EH (cell line): ENCODE data around the gene CABYR.

ENCODE experiments used
- DNase-seq: peaks from one replicate; pipeline ENCODE4 v3.0.0-alpha.2; 2015; ENCODE audit warnings: low read depth

The CABYR gene, protein sequence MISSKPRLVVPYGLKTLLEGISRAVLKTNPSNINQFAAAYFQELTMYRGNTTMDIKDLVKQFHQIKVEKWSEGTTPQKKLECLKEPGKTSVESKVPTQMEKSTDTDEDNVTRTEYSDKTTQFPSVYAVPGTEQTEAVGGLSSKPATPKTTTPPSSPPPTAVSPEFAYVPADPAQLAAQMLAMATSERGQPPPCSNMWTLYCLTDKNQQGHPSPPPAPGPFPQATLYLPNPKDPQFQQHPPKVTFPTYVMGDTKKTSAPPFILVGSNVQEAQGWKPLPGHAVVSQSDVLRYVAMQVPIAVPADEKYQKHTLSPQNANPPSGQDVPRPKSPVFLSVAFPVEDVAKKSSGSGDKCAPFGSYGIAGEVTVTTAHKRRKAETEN

DNA sequence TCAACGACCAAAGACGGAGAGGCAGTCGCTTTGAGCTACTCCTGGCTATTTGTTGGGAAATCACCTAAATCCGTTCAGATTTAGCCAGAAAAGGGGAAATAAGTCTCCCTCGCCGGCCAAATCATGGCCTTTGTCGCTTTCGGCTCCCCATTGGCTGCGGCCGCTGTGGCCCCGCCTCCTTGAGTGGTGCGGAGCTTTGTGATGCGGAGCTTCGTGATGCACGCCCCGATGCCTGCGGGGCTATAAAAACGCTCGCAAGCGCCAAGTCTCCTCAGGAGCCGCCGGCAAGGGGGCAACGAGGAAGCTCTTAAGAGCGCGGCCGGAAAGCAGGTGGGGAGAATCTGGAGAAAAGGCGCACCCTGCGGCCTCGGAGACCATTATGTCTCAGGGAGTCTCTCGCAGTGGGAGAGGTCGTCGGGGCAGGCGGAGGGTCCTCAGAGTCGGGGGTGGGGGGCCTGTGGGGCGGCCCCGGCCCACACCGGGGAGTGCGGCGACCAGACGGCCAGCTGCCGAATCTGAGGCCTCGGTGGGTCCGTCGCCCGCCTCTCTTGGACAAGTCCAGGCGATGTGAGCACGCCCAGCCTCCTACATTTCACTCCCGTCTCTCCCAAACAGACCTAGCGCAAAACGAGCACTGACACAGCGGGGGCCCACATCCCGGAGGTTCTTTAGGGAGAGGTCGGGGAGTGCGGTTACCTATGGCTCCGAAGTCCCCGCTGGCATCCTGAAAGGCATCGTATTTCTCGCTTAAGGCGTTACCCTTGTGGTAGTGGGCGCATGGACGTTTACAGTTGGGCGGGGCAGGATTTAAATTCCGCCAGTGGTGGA is at the start of gene CABYR:
TSS of gene CABYR (plus strand) at position 274 of the 828 bp plus-strand sequence. CDS start 4,053 bp downstream, outside the sequence.
- peak; percentile 93 for DNase-seq

DNA sequence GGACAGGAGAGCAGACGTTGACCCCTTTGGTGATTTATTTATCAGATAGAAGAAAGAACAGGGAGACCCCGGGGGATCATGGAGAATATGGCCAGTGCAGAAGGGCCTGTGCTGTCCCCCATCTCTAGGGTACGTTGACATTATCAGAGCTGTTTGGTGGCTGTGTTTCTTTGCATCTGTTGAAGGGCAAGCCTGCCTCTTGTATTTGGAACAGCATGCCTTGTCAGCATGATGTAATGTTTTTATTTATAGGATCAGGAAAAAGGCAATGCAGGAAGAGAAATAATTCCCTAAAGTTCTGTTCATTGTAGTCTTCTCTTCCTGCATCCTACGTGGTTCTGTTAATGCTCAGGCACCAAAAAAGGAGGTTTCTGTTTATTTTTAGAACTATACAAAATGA is 49.8 kb upstream of the CABYR start:
- DNase-seq: peak; percentile 19

DNA sequence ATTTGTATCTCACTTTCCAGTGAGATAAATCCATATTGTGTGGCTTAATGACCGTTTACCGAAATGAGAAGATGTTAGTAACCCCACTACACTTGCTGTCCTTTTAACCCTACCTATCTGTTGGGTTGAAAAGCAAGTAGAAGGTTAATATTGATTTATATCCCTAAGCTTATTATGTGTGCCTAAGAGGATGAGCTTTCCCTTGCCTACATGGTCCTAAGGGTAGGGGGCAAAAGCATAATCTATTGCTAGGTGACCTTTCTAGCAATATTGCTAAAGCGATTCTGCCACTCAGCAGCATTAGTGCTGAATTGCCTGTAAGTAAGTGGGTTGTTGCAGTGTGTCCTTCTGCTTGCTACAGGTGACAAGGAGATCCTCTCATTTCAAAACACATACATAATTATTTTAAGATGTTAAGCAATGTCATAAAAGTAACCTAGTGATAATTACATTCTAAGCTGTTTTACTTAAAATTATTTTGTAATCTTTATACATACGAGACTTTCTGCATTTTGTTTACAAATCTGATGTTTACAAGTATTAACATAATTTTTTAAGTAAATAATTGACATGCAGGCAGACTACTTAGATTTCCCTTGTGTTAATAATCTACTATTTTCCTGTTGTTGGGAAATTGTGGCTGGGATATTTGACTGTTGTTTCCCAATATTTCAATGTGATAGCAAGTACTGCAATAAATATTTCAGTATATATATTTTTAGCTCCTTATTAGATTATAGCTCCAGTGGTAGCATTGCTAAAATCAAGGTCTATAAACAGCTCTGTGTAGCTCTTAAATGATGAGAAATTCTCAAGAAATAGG is 49.1 kb upstream of the CABYR start:
- no peak for DNase-seq

DNA sequence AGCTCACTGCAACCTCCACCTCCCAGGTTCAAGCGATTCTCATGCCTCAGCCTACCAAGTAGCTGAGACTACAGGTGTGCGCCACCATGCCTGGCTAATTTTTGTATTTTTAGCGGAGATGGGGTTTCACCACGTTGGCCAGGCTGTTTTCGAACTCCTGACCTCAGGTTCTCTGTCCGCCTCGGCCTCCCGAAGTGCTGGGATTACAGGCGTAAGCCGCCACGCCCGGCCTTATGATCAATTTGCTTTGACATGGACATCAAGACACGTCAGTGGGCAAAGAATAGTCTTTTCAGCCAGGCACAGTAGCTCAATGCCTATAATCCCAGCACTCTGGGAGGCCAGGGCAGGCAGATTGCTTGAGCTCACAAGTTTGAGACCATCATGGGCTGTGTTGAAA is 48.0 kb upstream of the CABYR start:
- DNase-seq: no peak

DNA sequence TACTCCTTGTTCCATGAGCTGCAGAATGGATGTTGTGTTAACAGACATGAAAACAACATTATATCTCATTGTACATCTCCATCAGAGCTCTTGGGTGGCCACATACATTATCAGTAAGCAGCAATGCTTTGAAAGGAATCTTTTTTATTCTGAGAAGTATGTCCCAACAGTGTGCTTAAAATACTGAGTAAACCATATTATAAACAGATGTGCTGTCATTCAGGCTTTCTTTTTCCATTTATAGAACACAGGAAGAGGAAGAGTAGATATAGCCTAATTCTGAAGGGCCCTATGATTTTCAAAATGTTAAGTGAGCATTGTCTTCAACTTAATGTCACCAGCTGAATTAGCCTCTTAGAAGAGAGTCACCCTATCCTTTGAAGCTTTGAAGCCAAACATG is 44.3 kb upstream of the CABYR start:
- DNase-seq: peak; percentile 44

DNA sequence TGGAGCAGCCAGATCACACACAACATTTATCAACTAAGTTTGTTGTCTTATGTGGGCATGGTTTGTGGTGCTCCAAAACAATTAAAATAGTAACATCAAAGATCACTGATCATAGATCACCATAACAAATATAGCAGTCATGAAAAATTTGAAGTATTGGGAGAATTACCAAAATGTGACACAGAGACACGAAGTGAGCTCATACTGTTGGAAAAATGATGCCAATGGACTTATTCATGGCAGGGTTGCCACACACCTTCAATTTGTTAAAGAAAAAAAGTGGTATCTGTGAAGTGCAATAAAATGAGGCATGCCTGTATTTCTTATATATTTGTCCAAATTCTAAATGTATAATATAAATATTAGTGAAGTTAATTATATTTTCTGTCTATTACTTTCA is 42.9 kb upstream of the CABYR start:
- peak; percentile 33 for DNase-seq

DNA sequence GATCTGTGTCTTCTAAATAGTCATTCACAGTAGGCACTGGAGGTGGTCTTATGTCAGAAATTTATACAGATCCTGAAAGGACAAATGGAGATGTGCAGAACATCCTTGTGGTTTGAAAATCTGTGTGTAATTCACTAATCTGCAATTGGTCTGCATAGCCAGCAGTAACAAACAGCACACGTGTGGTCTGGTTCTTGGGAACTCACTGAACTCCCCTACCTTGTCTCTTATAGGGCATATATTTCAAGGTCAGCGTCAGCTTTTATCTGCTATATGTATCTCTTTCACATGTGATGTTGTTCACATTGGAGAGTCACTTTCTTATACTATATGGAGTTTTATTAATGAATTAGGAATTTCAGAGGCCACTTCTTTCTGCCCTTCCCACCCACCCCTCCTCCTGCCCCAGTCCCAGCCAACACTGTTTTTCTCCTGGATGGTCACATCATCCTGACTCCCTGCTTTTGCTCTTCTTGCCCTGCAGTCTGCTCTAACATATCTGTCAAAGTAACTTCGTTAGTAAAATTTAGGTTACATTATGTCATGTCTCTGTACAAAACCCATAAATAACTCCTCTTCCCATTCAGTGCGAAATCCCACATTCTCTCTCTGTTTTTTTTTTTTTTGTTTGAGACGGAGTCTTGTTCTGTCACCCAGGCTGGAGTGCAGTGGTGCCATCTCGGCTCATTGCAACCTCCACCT is 35.4 kb upstream of the CABYR start:
- DNase-seq: no peak

DNA sequence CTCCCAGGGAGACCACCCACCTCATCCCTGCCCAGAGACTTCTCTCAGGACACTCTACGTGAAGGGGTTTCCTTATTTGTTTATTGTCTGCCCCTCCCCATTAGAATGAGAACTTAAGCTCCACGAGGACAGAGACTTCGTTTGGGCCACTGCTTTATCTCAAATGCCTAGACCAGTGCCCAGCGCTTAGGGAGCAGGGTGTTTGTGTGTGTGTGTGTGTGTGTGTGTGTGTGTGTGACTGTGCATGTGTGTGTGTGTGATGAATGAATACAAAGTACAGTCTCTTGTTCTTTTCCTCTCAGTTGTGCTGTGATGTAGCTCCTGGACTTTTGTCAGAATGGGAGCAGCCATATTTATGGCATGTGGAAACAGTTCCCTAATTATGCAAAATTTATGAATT is 34.4 kb upstream of the CABYR start:
- DNase-seq: no peak

DNA sequence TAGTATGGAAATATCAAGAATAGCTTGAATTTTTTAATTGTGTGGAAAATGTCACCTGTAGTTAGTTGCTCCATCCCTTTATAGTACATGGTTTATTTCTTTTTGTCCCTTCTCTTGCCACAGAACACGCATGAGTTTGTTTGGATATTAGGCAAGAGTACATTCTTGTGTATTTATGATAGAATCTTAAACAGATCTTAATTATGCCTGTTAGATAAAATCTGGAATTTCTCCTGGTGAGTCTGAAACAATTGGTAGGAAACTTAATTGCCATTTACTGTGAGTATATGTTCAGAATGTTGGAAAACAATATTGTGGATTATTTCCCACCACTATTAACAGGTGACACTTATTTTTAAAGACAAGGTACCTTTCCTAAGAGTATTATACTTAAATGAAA is 30.2 kb upstream of the CABYR start:
- peak; percentile 39 for DNase-seq

DNA sequence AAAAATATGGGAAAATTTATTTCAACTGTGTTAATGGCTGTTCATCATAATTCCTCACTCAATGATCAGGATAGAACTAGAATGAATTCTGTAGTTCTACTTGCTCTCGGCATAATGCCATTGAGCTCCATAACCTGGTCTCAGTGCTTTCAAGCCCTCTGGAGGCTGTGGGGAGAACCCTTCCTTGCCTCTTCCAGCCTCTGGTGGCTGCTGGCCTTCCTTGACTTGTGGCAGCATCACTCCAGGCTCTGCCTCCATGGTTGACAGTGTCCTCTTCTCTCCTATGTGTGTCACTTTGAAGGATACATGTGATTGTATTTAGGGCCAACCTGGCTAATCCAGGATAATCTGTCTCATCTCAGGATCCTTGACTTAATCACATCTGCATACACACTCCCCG is 26.9 kb upstream of the CABYR start:
- no peak for DNase-seq

DNA sequence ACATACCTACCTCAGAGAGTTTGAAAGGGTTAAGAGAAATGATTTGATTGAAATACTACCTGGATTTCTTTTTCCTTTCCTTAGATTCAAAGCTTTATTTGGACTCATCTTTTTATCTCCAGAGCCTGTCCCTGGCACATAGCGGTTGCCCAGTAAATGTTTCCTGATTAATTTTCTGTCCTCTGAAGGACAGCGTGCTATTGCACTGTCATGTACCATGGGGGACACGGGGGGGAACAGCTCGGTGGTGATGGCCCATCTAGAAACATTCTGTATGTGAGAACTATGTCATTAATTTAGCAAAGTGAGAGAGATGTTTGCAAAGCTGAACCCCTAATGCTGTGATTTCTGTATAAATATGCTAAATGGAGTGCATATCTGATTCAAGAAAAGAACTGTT is 26.4 kb upstream of the CABYR start:
- DNase-seq: no peak

DNA sequence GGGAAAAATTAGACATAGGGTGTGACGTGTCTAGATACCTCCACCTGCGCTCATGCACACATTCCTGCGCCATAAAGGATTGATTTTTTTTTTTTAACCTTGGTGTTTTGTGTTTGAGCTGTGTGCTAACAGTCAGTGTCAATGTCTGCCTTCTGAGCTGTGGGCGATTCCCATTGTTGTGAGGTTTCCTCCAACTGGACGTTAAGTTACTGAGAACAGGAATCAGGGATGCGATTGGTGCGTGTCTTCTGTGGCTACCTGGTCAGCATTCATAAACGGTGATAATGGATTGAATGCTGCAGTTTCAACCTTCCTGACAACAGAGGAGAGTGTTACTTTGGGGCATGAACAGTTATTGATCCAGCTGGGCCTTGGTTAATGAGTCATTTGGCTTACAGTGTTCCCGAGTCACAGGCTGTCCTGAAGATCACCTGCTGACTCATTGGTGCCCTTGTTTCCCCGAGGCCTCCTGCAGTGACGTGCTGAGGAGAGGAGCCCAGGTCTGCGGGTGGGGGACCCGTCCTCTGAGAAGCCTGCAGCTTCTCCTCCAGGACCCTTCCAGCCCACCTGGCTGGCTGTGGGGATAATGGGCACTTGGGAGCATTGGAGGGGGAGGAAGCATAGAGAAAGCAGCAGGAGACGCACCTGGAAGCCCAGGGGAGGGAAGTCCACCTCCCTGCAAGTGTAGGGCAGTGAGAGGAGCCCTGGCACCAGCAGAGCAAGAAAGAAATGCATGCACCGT is 25.8 kb upstream of the CABYR start:
- DNase-seq: peak; percentile 36

DNA sequence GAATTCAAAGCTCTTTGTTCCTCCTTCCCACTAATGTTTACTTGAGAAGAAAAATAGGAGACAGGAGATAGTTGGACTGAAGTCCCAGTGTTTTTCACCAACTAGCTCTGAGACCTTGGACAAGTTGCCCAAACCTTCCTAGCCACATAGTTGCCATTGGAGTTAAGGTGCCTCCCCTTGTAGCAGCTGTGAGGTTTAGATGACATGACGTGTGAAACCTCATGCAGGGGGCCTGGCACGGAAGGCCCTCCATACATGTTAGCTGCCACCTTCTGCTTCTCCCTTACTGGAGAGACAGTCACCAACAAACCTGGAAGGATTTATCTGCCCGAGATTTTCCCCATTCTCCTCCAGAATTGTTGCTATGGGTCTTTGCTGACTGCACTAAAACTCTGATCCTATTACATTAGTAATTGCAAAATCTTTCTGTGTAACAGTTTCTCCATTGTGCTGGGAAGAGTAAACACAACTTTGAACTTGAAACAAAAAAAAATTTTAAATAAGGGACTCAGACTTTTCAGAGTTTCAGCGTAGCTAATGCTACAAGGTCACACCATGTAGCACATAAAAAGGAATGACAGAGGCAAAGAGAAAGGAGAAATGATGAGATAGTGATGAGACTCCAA is 23.8 kb upstream of the CABYR start:
- no peak for DNase-seq

DNA sequence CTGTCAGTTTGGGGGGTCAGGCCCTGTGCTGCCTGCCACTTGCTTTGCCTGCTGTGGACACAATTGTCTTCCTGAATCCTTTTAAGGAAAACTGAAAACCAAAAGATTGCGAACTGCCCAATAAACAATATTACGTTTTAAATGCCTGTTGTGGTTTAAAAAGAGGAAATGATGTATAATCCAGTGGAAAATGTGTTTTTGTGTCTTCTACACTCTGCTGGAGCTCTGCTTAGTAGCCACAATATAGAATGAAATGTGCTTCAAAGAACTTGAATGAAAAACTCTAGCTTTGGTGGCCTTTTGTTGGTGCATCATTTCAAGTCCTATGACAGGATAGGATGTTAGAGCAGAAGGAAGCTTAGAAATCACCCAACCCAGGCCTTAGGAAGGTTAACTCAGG is 23.2 kb upstream of the CABYR start:
- no peak for DNase-seq

DNA sequence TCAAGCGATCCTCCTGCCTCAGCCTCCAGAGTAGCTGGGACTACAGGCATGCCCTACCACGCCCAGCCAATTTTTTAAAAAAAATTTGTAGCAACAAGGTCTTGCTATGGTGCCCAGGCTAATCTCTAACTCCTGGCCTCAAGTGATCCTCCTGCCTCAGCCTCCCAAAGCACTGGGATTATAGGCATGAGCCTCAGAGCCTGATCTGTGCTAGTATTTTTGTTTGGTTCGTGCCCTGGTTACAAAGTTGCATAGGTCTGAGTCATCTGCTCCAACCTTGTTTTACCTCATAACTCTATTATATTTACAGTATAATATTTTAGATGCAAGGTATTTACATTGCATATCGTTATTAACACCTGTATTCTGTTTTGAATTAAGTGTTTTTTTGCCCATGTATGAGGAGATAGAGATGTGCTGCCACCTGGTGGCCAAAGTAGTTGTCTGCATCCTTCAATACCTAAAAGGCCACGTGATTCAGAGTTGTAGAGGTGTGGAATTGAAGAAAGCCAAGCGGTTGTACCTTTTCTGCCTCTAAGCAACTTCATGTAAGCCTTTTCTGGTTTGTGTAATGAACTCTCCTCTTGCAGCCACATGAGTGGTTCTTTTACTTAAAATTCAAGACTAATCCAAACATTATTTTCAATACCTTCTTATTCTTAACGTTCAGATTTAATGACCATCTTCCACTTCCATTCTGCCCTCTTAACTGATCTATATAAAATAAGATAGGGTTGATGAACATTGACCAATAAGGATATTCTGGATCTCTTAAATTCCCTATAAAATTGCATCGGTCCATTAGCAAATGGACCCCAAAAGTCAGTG is 19.9 kb upstream of the CABYR start:
- DNase-seq: peak; percentile 73

DNA sequence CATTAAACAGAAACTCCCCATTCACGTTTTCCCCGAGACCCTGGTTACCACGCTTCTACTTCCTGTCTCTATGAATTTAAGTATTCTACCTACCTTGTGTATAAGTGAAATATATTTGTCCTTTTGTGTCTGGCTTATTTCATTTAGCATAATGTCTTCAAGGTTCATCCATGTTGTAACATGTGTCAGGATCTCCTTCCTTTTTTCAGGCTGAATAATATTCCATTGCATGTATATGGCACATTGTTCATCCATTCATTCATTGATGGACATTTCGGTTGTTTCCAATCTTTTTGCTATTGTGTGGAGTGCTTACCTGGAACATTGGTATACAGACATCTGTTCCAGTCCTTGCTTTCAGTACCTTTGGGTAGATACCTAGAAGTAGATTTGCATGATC is 18.2 kb upstream of the CABYR start:
- DNase-seq: no peak

DNA sequence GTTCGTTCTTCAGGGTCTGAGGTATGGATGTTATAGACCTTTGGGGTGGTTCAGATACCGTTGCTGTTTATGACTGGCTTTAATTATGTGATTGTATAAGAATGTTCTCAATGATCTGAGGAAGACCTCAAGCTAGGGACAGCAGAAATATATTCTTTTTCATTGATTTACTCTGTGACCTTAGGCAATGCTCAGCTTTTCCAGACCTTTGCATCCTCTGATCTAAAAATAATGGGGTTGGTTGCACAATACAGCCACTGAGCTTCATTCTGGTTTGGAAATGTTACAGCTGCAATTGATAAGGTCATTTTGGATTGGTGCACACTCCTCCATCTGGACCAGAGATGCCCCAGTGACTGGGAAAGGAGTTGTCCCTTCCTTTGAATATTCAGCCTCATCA is 17.2 kb upstream of the CABYR start:
- DNase-seq: no peak

DNA sequence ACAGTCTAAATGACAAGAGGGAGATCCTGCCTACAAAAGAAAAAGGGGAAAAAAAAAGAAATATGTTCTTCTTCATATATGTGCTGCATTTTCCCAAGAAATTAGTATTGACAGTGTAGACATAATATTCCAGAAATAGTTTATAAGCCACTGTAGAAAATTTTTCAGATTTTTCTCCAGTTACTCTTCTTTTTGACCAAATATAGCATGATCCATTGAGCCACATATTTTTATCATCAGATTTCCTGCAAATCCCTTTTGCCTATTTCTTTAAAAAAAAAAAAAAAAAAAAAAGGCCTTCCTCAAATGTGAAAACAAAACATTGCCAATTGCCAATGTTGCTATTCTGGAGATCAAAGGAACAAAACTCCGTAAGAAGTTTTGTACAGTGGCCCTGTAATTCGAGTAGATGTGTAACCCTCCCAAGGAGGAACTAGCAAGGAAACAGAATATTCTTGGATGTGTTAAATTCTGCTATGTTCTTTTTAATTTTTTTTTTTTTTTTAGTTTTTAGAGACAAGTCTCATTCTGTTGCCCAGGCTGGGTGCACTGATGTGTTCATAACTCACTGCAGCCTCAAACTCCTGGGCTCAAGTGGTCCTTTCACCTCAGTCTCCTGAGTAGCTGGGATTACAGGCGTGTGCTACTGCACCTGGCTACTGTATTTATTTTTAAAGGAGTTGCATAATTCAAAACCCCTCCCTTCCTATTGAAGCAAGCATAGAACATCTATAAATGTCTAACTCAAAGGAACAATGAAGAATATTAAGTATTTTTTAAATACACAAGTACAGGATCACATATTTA is 12.5 kb upstream of the CABYR start:
- peak; percentile 75 for DNase-seq

DNA sequence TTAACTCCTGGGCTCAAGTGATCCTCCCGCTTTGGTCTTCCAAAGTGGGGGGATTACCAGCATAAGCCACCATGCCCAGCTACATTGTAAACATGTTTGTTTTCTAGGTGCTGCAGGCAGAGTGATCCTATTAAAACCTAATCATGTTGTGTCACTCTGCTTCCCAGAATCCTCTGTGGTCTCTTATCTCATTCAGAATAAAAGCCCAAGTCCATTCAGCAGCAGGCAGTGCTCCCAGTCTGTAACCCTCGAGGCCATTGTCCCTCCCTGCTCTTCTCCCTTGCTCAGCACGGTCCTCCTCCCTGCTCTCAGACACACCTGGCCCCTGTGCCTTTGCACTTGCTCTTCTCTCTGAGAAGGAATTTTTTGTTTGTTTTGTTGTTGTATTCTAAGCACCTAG is 11.1 kb upstream of the CABYR start:
- no peak for DNase-seq
